Measurements from ENCODE around the gene CCNL2.
"Not testable (repeated sequence)": the region's sequence is repeated elsewhere in the genome, so short reads cannot be mapped to it uniquely, and the experiment has no call there.

CCNL2 gene

DNA sequence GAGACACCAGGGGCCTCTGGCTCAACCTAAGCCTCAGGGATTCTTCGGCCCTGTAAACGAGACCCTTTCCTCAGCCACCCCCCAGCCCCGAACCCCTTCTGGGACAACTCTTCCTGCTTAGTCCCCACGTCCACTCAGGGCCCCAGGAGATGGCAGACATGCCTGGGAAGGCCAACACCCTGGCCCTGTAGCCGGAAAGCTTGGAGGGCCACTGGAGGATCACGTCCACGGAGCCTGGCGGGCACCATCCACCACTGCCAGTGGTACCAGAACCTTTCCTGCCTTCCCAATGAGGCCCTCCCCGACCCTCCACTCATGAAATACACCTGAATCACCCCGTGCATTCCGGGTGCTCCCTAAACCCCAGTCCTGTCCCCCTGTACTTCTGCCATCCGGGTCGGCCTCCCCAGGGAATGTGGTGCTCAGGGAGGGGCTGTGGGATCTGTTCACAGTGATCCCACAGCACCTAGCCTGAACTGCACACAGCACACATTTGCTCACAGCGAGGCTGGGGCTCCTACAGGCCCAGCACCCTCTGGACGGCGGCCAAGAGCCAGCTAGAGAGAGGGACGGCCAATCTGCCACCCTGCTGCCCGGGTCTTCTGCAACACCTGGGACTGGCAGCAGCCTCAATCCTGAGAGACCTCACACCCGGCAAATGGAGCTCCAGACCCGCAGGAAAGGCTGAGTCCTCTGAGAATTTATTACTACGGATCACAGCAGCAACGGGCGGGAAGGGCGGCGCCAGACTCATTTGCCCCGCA lies 25.9 kb downstream of the CCNL2 start:
- no peak for DNase-seq (ENCODE audit: low read depth)

GRCh38 chr1:1371746-1372711 lies 27.1 kb downstream of the CCNL2 start:
- peak; percentile 76 for DNase-seq (ENCODE audit: low read depth)

GRCh38 chr1:1371364-1371745 lies 27.8 kb downstream of the CCNL2 start:
- DNase-seq (ENCODE audit: low read depth): peak; percentile 46

DNA sequence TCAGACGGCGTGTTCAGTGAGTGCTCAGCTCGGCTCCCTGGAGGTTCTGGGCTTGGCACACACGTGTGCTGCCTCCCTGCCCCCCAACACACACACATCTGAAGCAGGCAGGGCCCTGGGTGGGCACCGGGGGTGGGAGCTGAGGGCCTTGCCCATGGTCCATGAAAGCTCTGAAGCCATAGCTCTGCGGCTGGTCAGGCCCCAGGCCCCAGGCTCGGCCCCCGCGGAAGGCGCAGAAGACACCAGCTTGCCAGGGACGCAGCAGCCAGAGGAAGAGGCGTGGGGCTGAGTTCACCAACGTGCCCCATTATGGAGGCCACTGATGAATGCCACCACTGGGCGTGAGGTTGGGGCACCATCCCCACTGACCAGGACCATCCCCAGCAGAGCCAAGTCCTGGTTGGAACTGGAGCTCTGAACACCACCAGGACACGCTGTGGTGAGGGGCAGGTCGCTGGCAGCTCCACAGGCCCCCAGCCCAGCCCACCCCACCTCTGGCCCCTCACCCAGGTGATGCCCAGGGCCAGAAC lies 28.3 kb downstream of the CCNL2 start:
- no peak for DNase-seq (ENCODE audit: low read depth)

DNA sequence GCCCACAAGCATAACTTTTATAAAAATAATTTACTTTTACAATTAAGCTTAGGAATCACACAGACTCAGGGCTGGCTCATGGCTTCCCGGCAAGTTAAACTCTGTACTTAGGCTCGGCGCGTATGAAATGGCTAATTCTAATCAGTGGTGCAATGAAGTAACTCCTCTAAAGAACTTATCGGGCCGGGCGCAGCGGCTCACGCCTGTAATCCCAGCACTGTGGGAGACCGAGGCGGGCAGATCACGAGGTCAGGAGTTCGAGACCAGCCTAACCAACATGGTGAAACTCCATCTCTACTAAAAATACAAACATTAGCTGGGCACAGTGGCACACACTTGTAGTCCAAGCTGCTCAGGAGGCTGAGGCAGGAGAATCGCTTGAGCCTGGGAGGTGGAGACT lies 29.0 kb downstream of the CCNL2 start:
- not testable (repeated sequence) for DNase-seq (ENCODE audit: low read depth)

GRCh38 chr1:1367315-1367714 lies 31.8 kb downstream of the CCNL2 start:
- no peak for DNase-seq (ENCODE audit: low read depth)

DNA sequence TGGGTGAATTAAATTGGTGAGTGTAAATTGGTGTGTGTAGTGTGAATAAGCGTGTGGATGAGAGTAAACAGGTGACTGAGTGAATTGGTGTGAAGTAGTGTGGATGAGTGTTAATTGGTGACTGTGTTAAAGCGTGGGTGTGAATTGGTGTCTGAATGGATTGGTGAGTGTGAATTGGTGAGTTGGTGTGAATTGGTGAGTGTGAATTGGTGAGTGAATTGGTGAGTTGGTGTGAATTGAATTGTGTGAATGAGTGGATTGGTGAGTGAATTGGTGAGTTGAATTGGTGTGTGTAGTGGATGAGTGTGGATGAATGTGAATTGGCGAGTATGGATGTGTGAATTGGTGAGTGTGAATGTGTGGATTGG lies 32.5 kb downstream of the CCNL2 start:
- no peak for DNase-seq (ENCODE audit: low read depth)

DNA sequence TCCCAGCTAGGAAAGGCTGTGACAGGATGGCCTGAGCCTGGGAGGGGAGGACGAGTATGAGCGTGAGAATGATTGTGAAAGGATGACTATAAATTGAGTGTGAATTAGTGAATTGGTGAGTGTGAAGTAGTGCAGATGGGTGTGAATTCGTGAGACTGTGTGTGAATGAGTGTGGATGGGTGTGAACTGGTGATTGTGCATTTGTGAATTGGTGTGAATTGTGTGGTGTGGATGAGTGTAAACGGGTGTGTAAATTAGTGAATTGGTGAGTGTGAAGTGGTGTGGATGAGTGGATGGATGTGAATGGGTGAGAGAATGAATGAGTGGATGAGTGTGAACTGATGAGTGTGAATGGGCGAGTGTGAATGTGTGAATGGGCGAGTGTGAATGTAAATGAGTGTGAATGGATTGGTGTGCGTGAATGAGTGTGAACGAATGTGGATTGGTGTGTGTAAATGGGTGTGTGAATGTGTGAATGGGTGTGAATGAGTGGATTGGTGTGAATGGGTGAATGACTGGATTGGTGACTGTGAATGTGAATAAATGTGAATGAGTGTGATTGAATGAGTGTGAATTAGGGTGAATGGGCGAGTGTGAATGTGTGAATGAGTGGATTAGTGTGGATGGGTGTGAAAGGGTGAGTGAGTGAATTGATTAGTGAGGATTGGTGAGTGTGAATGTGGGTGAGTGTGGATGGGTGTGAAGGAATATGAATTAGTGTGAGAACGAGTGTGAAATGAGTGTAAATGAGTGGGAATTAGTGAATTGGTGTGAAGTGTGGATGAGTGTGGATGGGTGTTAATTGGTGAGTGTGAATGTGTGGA lies 33.0 kb downstream of the CCNL2 start:
- no peak for DNase-seq (ENCODE audit: low read depth)

DNA sequence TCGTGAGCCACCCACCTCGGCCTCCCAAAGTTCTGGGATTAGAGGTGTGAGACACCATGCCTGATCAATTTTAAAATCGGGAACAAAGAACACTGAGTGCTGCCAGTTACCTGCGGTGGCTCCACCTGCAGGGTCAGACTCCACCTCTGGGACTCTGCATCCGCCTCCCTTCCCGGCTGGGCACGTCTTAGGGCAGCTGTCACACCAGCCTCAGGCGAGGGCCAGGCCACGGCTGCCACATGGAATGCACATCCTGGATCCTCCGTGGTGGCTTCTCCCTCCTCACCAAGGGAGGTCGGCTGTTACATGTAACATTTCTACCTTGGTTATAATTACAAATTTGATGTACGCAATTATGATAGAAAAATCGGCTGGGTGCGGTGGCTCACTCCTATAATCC lies 34.9 kb downstream of the CCNL2 start:
- DNase-seq (ENCODE audit: low read depth): no peak

DNA sequence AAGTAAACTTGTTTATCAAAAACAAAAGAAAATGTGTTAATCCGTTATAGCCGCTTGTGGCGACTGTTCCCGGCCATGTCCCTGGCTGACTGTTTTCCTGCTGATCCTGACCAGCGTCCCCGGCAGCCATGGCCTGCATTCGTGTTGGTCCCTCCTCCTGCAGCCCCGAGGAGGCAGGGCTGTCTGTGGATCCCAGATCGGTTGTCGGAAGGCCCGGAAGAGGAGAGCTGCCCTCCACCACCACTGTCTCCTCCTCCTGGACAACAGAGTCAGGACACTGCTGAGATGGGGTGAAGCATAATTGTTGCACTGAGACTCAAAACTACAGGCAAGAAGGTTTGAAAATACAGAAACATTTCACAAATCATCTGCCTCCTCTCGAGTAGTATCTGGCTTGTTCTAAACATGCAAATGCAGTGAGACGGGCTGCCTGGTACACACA lies 37.1 kb downstream of the CCNL2 start:
- DNase-seq (ENCODE audit: low read depth): no peak

GRCh38 chr1:1361233-1361981 lies 37.7 kb downstream of the CCNL2 start:
- no peak for DNase-seq (ENCODE audit: low read depth)

GRCh38 chr1:1360506-1361169 lies 38.5 kb downstream of the CCNL2 start:
- no peak for DNase-seq (ENCODE audit: low read depth)

DNA sequence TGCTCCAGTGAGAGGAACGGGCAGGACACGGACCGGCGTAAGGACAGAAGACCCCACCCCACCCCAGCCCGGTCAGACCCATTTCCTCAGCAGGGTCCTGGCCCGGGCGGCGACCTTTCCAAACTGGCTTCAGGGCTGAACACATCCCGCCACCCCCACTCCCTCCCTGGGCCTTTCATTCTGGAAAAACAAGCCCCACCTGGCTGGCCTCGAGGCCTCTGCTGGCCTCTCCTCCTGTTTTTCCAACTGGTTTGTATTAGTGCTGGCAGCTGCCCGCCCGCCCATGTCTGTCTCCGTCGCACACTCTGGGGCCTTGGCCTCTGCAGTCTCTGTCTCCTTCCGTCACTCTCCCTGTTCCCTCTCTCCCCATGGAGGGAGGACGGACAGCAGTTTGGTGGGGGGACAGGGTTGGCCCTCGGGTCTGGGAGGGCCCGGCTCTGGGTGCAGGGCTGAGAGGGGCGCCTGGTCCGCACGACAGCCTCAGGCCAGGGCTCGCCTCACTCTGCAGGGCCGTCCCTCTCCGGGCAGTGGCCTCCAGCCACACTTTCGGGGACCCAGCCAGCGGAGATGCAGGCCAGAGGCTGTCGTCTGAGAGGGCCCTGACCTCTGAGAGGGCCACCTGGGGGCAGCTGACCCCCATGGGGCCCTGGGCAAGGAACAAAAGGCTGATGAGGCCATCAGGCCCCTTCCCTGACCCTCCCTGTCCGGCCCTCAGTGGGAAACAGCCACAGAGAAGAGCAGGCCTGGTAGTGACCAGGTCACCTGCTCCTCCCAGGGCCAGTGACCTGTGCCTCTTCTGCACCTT lies 39.3 kb downstream of the CCNL2 start:
- no peak for DNase-seq (ENCODE audit: low read depth)

- no peak for DNase-seq (ENCODE audit: low read depth)
These were observed 39.8 kb downstream of the CCNL2 start for GRCh38 chr1:1359308-1359663.

DNA sequence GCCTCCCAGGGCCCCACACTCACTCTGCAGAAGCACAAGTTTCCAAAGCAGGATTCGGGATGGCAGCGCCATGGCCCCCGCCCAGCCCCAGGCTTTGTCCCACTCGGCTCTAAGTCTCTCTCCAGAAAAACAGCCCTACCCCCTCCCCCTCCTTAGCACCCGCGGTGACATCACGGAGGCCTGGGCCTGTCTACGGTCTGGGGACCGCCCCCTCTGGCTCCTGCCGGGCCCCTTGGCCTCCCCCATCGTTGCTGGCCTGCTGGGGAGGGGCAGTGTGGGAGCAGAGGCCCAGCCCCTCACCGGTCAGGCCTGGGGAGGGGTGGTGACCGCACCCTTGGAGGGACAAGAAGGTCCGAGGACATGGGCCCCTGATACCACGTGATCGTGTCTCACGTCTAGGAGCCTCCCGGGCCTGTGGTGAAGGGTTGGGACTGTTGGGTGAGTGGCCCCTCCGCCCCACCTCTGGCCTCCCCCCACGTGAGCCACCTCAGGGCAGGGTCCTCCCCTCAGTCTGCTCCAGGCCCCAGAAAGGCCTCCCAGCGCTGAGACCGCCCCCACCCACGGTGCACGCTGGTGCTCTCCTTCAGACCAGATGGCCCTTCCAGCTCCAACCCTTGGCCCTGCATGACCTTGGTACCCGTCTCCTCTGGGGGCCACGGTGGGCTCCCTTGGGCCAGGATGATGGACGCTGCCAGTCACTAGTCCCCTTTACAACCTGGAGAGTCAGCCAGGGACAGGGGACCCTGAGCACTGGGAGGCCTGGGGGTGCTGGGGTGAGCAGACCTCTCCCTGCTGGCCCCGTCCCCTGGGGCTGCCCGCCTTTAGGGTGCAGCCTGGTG lies 40.5 kb downstream of the CCNL2 start, which contains the start of gene MXRA8:
Gene MXRA8 (minus strand): TSS at position 123 of the 839 bp plus-strand sequence. CDS start 51 bp downstream, at position 72.
- DNase-seq (ENCODE audit: low read depth): no peak

GRCh38 chr1:1357871-1358432 lies 41.2 kb downstream of the CCNL2 start:
- DNase-seq (ENCODE audit: low read depth): no peak

- no peak for DNase-seq (ENCODE audit: low read depth)
These were observed 42.2 kb downstream of the CCNL2 start for GRCh38 chr1:1356796-1357401.

- DNase-seq (ENCODE audit: low read depth): no peak
These were observed 42.9 kb downstream of the CCNL2 start for GRCh38 chr1:1356166-1356795.
